Adipocyte (in vitro differentiated cells): Measurements from ENCODE around the gene IRAK1.

Source experiments
- DNase-seq: peaks from one replicate; pipeline ENCODE4 v3.0.0-alpha.2; 2015; ENCODE audit warnings: low read depth
- H3K27me3 ChIP-seq: replicated peaks from 2 replicates; pipeline ENCODE4 v1.7.0; 2013; ENCODE audit warnings: mild to moderate bottlenecking, low read length, moderate library complexity; ENCODE audit not compliant: control insufficient read depth, insufficient read depth
- H3K36me3 ChIP-seq: 2 replicates; pipeline ENCODE4 v1.7.0; 2013; ENCODE audit warnings: low read length, mild to moderate bottlenecking, moderate library complexity; ENCODE audit not compliant: control insufficient read depth, insufficient read depth, severe bottlenecking
- H3K4me1 ChIP-seq: 2 replicates; pipeline ENCODE4 v1.7.0; 2013; ENCODE audit warnings: mild to moderate bottlenecking, low read length, moderate library complexity; ENCODE audit not compliant: control insufficient read depth, insufficient read depth
- H3K4me3 ChIP-seq: 2 replicates; pipeline ENCODE4 v1.7.0; 2013; ENCODE audit warnings: mild to moderate bottlenecking, low read length, moderate library complexity
- H3K9ac ChIP-seq: 2 replicates; pipeline ENCODE4 v1.7.0; 2013; ENCODE audit warnings: mild to moderate bottlenecking, low read length, moderate library complexity
- H3K9me3 ChIP-seq: 2 replicates; pipeline ENCODE4 v1.7.0; 2013; ENCODE audit warnings: mild to moderate bottlenecking, low read length, moderate library complexity; ENCODE audit not compliant: control insufficient read depth

Gene IRAK1

DNA sequence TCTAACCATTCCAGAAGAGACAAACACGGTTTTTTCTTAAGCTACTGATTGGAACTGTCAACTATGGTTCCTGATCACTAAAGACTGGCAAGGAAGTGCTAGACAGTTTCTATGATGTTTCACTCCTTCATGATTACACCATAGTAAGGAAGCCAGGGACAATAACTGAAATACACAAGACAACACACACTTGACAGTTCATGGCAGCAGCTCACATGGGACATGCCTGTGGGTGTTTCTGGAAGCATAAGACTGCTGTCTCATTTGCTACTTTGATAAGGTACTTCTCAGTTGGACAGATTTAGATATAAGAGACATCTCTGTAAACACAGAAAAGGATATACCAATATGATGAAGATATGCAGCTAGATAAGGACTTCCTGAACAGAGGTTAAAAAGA lies 8.3 kb upstream of the IRAK1 start:
- Histone ChIP-seq H3K9me3 (no peaks in the 10 kb centered on the region), H3K4me1 (peaks cover 3% of the 10 kb centered on the region), H3K27me3 (no peaks in the 10 kb centered on the region), H3K4me3 (no peak overlapping the region), H3K9ac (no peak overlapping the region), H3K36me3 (peaks cover 16% of the 10 kb centered on the region)
- DNase-seq: no peak

- Histone ChIP-seq H3K4me3 (no peak overlapping the region), H3K36me3 (peaks cover 16% of the 10 kb centered on the region), H3K27me3 (no peaks in the 10 kb centered on the region), H3K9ac (no peak overlapping the region), H3K9me3 (no peaks in the 10 kb centered on the region), H3K4me1 (peaks cover 3% of the 10 kb centered on the region)
- no peak for DNase-seq
Measured at GRCh38 chrX:154027022-154027402, 7.3 kb upstream of the IRAK1 start.

- Histone ChIP-seq H3K36me3 (peaks cover 15% of the 10 kb centered on the region), H3K9me3 (no peaks in the 10 kb centered on the region), H3K9ac (no peak overlapping the region), H3K4me1 (peaks cover 6% of the 10 kb centered on the region), H3K4me3 (no peak overlapping the region), H3K27me3 (no peaks in the 10 kb centered on the region)
- DNase-seq: no peak
Measured at GRCh38 chrX:154026136-154027021, 6.7 kb upstream of the IRAK1 start.

GRCh38 chrX:154025230-154025629 lies 5.5 kb upstream of the IRAK1 start:
- no peak for DNase-seq
- Histone ChIP-seq H3K9ac (no peak overlapping the region), H3K4me3 (no peak overlapping the region), H3K9me3 (no peaks in the 10 kb centered on the region), H3K4me1 (peaks cover 16% of the 10 kb centered on the region), H3K36me3 (peaks cover 7% of the 10 kb centered on the region), H3K27me3 (no peaks in the 10 kb centered on the region)

- no peak overlapping the region for H3K4me3 ChIP-seq
- no peak for DNase-seq
- no peak overlapping the region for H3K9ac ChIP-seq
- H3K4me1 ChIP-seq: peaks cover 16% of the 10 kb centered on the region
- H3K27me3 ChIP-seq: no peaks in the 10 kb centered on the region
- H3K9me3 ChIP-seq: no peaks in the 10 kb centered on the region
- no peaks in the 10 kb centered on the region for H3K36me3 ChIP-seq
Measured at GRCh38 chrX:154024271-154024670, 4.6 kb upstream of the IRAK1 start.

- Histone ChIP-seq H3K9me3 (no peaks in the 10 kb centered on the region), H3K4me3 (no peak overlapping the region), H3K36me3 (no peaks in the 10 kb centered on the region), H3K27me3 (no peaks in the 10 kb centered on the region), H3K4me1 (peaks cover 20% of the 10 kb centered on the region), H3K9ac (no peak overlapping the region)
- no peak for DNase-seq
Measured at GRCh38 chrX:154023276-154024000, 3.7 kb upstream of the IRAK1 start.

GRCh38 chrX:154022108-154022507 lies 2.4 kb upstream of the IRAK1 start:
- H3K9me3 ChIP-seq: no peaks in the 10 kb centered on the region
- peaks cover 2% of the 10 kb centered on the region for H3K36me3 ChIP-seq
- no peak overlapping the region for H3K9ac ChIP-seq
- no peak overlapping the region for H3K4me3 ChIP-seq
- H3K27me3 ChIP-seq: no peaks in the 10 kb centered on the region
- no peak for DNase-seq
- peaks cover 20% of the 10 kb centered on the region for H3K4me1 ChIP-seq

DNA sequence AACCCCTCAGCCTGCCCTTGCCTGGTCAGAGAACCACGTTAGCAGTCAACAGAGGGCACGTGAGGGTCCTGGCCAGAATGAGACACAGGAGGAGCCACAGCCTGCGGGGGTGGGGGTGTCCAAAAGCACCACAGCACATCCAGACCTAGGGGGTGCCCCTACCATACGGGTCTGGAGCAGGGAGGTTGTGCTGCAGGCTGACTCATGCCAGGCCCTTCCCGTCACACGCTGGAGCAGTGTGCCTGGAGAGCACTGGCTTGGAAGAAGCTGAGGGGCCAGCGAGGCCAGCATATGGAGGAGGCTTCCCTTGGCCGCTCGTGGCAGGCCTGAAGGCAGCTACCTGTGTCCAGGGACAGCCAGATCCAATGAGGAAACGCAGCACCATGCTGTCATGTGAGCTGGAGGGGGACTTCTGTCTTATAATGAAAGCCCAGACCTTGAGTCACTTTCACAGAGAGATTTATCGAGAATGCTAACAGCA lies 1.5 kb upstream of the IRAK1 start:
- peak; percentile 28 for DNase-seq
- H3K9ac ChIP-seq: peak overlapping the region; percentile 91
- no peak overlapping the region for H3K4me3 ChIP-seq
- peaks cover 9% of the 10 kb centered on the region for H3K36me3 ChIP-seq
- no peaks in the 10 kb centered on the region for H3K9me3 ChIP-seq
- peaks cover 17% of the 10 kb centered on the region for H3K4me1 ChIP-seq
- H3K27me3 ChIP-seq: no peaks in the 10 kb centered on the region

DNA sequence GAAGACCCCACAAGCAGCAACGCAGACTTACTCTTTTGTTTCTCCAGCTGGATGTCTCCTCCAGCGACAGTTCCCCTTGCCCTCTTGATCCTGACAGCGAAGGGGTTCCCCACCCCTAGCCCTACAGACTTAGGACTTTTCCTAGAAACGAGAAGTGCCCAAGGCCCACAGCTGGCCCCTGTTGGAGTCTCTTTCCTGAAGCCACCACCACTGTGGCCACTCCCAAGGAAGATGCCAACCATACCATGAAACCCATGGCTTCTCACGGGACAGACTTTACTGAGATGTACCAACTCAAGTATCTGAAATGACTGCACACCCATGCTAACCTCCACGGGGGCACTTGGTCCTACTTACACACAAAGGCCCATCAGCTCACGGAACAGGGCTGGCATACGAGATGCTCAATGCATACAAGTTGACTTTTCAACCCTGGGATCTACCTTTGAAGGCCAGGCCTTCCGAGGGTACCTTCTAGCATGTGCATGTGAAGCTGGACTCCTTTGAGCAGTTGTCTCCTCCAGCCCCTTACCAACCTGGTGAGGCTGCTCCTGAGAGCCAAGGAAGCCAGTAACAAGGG lies 924 bp upstream of the IRAK1 start:
- Histone ChIP-seq H3K27me3 (no peaks in the 10 kb centered on the region), H3K9me3 (no peaks in the 10 kb centered on the region), H3K4me3 (peak overlapping the region; percentile 73), H3K36me3 (peaks cover 14% of the 10 kb centered on the region), H3K4me1 (peaks cover 17% of the 10 kb centered on the region), H3K9ac (peak overlapping the region; percentile 91)
- peak; percentile 43 for DNase-seq

DNA sequence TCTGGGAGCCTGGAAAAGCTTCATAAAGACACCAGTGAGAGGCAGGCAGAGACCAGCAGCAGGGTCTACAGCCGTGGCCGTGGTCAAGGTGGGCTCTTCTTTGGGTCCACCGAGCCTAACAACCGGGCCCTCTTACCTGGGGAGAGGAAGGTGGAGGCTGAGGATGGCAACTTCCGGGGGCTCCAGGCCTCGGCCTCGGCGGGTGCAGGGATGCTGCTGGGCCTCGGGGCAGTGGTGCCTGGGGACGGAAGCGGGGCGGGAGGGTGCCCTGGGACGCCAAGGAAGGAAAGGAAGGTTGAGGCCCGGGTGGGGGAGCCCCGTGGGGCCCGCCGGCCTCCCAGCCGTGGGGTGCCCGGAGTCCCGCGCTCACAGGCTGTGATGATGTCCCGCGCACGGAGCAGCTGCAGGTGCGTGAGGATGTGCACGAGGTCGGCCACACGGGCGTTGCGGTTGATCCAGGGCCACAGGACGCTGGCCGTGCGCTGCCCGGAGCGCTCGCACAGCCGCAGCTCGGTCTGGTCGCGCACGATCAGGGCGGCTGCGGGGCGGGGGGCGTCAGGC lies 561 bp downstream of the IRAK1 start:
- peak overlapping the region; percentile 81 for H3K4me3 ChIP-seq
- H3K4me1 ChIP-seq: peaks cover 17% of the 10 kb centered on the region
- peaks cover 20% of the 10 kb centered on the region for H3K36me3 ChIP-seq
- peak overlapping the region; percentile 87 for H3K9ac ChIP-seq
- peak; percentile 36 for DNase-seq
- no peaks in the 10 kb centered on the region for H3K27me3 ChIP-seq
- no peaks in the 10 kb centered on the region for H3K9me3 ChIP-seq

DNA sequence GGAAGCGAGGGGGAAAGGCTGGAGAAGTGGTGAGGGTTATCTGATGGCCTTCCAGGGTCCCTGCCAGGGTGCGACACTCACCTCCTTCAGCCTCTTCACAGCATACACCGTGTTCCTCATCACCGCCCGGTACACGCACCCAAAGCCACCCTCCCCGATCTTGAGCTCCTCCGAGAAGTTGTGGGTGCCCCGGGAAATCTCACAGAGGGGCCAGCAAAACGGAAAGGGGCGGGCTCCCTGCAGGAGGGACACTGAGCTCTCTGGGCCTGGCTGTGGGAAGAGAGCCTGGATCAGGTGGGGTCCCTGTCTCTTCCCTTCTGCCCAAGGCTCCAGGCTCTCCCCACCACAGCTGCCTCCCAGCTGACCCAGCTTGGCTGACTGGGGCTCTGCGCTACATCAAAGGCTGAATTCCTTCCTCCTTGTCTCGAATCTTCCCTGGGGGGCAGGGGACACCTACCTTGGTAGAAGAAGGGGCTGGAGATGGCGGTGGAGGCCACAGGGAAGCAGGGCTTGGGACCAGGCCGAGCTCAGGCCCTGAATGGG lies 1.1 kb downstream of the IRAK1 start:
- no peak for DNase-seq
- Histone ChIP-seq H3K9ac (peak overlapping the region; percentile 87), H3K27me3 (no peaks in the 10 kb centered on the region), H3K36me3 (peaks cover 20% of the 10 kb centered on the region), H3K4me3 (peak overlapping the region; percentile 81), H3K4me1 (peaks cover 17% of the 10 kb centered on the region), H3K9me3 (no peaks in the 10 kb centered on the region)
